NT2/D1 (cell line): ENCODE results near the gene ZSWIM7.
A peak's percentile ranks its signal among the peaks of the same experiment; 100 is the strongest.

Source experiments
- DNase-seq: peaks from one replicate; pipeline ENCODE4 v3.0.0-alpha.2; 2011; ENCODE audit warnings: low read depth, low spot score
- H3K27me3 ChIP-seq: 2 replicates; pipeline ENCODE4 v1.6.0; 2011; ENCODE audit warnings: mild to moderate bottlenecking; ENCODE audit not compliant: insufficient read length, insufficient read depth
- H3K36me3 ChIP-seq: 2 replicates; pipeline ENCODE4 v1.6.1; 2011; ENCODE audit warnings: mild to moderate bottlenecking, low read length, mixed read lengths; ENCODE audit not compliant: insufficient read depth, insufficient read length
- H3K4me1 ChIP-seq: 2 replicates; pipeline ENCODE4 v1.5.1; 2011; ENCODE audit not compliant: insufficient read depth, insufficient read length
- H3K4me3 ChIP-seq: 2 replicates; pipeline ENCODE4 v1.5.1; 2011; ENCODE audit warnings: low read depth; ENCODE audit not compliant: insufficient read length
- H3K9ac ChIP-seq: 2 replicates; pipeline ENCODE4 v1.6.0; 2011; ENCODE audit warnings: low read depth; ENCODE audit not compliant: insufficient read length
- H3K9me3 ChIP-seq: 2 replicates; pipeline ENCODE4 v1.5.1; 2011; ENCODE audit warnings: mild to moderate bottlenecking, low read length; ENCODE audit not compliant: insufficient read depth
- SUZ12 ChIP-seq: IDR thresholded peaks from 2 replicates; pipeline ENCODE4 v1.6.1; 2011; ENCODE audit not compliant: insufficient read length, insufficient read depth; ENCODE audit errors: extremely low read depth
- YY1 ChIP-seq: IDR thresholded peaks from 2 replicates; pipeline ENCODE4 v1.6.1; 2011; ENCODE audit not compliant: insufficient read length, insufficient read depth
- ZNF274 ChIP-seq: IDR thresholded peaks from 2 replicates; pipeline ENCODE4 v1.6.1; 2011; ENCODE audit warnings: mild to moderate bottlenecking, low read depth, low read length

ZSWIM7 gene

GRCh38 chr17:15973834-15974233, 25.7 kb downstream of the ZSWIM7 start:
- no peak overlapping the region for H3K4me3 ChIP-seq
- TF ChIP-seq ZNF274 (no peak), SUZ12 (no peak), YY1 (no peak)
- no peak for DNase-seq
- peaks cover under 1% of the 10 kb centered on the region for H3K4me1 ChIP-seq
- H3K9me3 ChIP-seq: no peaks in the 10 kb centered on the region
- H3K9ac ChIP-seq: no peak overlapping the region
- H3K27me3 ChIP-seq: no peaks in the 10 kb centered on the region
- peaks cover 31% of the 10 kb centered on the region for H3K36me3 ChIP-seq

GRCh38 chr17:15973016-15973415, 26.5 kb downstream of the ZSWIM7 start:
- Histone ChIP-seq H3K36me3 (peaks cover 26% of the 10 kb centered on the region), H3K9me3 (no peaks in the 10 kb centered on the region), H3K4me1 (peaks cover 6% of the 10 kb centered on the region), H3K27me3 (no peaks in the 10 kb centered on the region), H3K9ac (no peak overlapping the region), H3K4me3 (no peak overlapping the region)
- no peak for DNase-seq
- TF ChIP-seq SUZ12: no peak
- TF ChIP-seq YY1: no peak
- no peak for TF ChIP-seq ZNF274

- Histone ChIP-seq H3K9ac (no peak overlapping the region), H3K4me1 (peaks cover 8% of the 10 kb centered on the region), H3K4me3 (no peak overlapping the region), H3K9me3 (no peaks in the 10 kb centered on the region), H3K27me3 (no peaks in the 10 kb centered on the region), H3K36me3 (peaks cover 21% of the 10 kb centered on the region)
- TF ChIP-seq YY1: no peak
- no peak for TF ChIP-seq SUZ12
- TF ChIP-seq ZNF274: no peak
- DNase-seq: no peak
Observed at GRCh38 chr17:15972497-15972951, 27.0 kb downstream of the ZSWIM7 start.

DNA sequence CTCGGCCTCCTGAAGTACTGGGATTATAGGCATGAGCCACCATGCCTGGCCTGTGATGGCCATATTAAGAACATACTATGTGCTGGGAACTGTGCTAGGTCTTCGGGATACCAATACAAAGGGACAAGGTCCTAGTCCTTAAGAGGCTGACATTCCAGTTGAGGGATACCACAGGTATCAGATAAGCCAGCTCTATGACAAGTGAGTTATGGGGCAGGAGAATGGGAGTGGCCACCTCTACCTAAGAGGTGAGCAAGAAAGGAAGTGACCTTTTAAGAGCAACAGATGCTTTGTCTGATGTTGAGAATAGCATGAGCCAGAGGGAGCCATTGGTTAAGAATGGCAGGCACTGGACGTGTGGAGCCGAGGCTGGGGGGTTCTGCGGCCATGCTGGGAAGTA, 27.6 kb downstream of the ZSWIM7 start:
- Histone ChIP-seq H3K36me3 (peaks cover 16% of the 10 kb centered on the region), H3K9me3 (no peaks in the 10 kb centered on the region), H3K9ac (no peak overlapping the region), H3K4me3 (no peak overlapping the region), H3K4me1 (peaks cover 10% of the 10 kb centered on the region), H3K27me3 (no peaks in the 10 kb centered on the region)
- TF ChIP-seq YY1: no peak
- no peak for TF ChIP-seq ZNF274
- TF ChIP-seq SUZ12: no peak
- DNase-seq: no peak

DNA sequence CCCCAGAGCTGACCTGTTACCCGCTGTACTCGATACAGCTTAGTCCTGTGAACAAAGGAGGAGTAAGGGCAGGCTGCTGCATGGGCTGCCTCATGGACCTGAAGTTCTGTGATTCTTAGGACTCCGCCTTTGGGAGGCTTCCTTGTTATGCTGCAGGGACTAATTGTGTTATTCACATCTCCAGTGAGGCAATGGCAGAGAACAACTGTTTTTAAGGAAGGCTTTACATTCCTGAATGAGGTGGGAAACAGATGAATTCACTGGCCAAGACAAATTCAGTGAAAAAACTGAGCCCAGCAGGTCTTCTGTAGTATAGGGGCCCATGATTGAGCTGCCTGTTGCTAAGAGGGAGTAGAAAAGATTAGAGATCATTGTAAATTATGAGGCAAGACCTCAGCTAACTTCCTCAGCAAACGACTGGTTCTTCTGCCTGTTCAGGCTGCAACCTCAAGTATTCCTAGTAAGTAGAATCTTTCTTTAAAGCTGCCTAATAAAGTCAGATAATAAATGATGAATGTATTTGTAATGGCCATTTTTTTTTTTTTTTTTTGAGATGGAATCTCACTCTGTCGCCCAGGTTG, 28.3 kb downstream of the ZSWIM7 start:
- peaks cover 10% of the 10 kb centered on the region for H3K4me1 ChIP-seq
- TF ChIP-seq SUZ12 (no peak), YY1 (no peak), ZNF274 (no peak)
- H3K9ac ChIP-seq: no peak overlapping the region
- no peak overlapping the region for H3K4me3 ChIP-seq
- H3K27me3 ChIP-seq: no peaks in the 10 kb centered on the region
- peaks cover 12% of the 10 kb centered on the region for H3K36me3 ChIP-seq
- no peaks in the 10 kb centered on the region for H3K9me3 ChIP-seq
- peak; percentile 65 for DNase-seq

GRCh38 chr17:15970500-15970899, 29.0 kb downstream of the ZSWIM7 start:
- Histone ChIP-seq H3K4me1 (peaks cover 10% of the 10 kb centered on the region), H3K36me3 (peaks cover 12% of the 10 kb centered on the region), H3K9ac (no peak overlapping the region), H3K9me3 (no peaks in the 10 kb centered on the region), H3K27me3 (no peaks in the 10 kb centered on the region), H3K4me3 (no peak overlapping the region)
- DNase-seq: no peak
- no peak for TF ChIP-seq SUZ12

GRCh38 chr17:15969463-15969862, 30.0 kb downstream of the ZSWIM7 start:
- H3K27me3 ChIP-seq: no peaks in the 10 kb centered on the region
- no peaks in the 10 kb centered on the region for H3K9me3 ChIP-seq
- peaks cover 2% of the 10 kb centered on the region for H3K36me3 ChIP-seq
- DNase-seq: no peak
- no peak overlapping the region for H3K9ac ChIP-seq
- TF ChIP-seq ZNF274 (no peak), SUZ12 (no peak), YY1 (no peak)
- peaks cover 11% of the 10 kb centered on the region for H3K4me1 ChIP-seq
- no peak overlapping the region for H3K4me3 ChIP-seq

DNA sequence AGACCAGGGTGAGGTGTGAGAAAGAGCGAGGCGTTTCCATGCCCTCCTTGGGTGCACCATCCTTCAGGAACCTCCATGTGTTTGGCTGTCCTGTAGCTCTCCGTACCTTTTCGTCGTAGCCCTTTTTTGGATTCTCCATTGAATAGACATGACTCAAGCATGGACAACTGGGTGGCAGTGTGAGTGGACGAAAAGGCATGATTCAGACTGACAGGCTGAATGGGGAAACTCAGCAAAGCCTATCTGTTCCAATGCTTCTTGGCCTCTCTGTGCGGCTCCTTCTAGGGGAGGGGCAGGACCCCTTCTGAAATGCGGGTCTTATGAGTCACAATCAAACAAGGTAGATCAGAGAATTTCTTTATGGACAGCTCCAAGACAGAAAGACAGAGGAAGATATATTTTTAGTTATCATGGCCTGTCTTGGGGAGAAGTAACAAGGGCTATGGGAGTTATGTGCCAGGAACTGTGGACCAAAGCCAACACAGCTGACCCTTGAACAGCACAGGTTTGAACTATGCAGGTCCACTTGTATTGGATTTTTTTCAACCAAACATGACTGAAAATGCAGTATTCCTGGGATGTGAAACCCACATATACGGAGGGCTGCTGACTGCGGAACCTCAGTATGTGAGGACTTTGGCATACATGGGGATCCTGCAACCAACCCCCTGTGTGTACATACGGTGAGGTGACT, 31.7 kb downstream of the ZSWIM7 start:
- H3K27me3 ChIP-seq: no peaks in the 10 kb centered on the region
- TF ChIP-seq SUZ12: no peak
- no peak for TF ChIP-seq ZNF274
- TF ChIP-seq YY1: no peak
- H3K4me1 ChIP-seq: peaks cover 11% of the 10 kb centered on the region

More for the DNA sequence above, 31.7 kb downstream of the ZSWIM7 start:
- Histone ChIP-seq H3K9me3 (no peaks in the 10 kb centered on the region), H3K4me3 (no peak overlapping the region), H3K36me3 (no peaks in the 10 kb centered on the region), H3K9ac (peak overlapping the region; percentile 21)
- no peak for DNase-seq
